Activated naive CD4-positive, alpha-beta T cell treated with anti-CD3 and anti-CD28 coated beads, Interleukin-2, amount 10 ng/mL, durations not matched to agents 7 days and 5 days (primary cell): ENCODE data around the gene ABHD17C.
"Not testable (repeated sequence)": the region's sequence is repeated elsewhere in the genome, so short reads cannot be mapped to it uniquely, and the experiment has no call there.

Experiments
- CTCF ChIA-PET: fragments of 350-600 bp; sonication (Branson Sonifier 250); formaldehyde crosslinking; loops from one replicate; lab custom pipeline; 2021; ENCODE audit warnings: antibody characterized with exemption; lab: Charles Lee
- DNase-seq: peaks from one replicate; pipeline ENCODE4 v3.0.0-alpha.2; 2020
- H3K27ac Mint-ChIP-seq: one replicate; pipeline ENCODE4 v1.8.0; 2021; ENCODE audit warnings: mild to moderate bottlenecking, moderate library complexity, mixed read lengths
- H3K27me3 Mint-ChIP-seq: one replicate; pipeline ENCODE4 v1.8.0; 2021; ENCODE audit warnings: mild to moderate bottlenecking, mixed read lengths
- H3K36me3 Mint-ChIP-seq: one replicate; pipeline ENCODE4 v1.8.0; 2021; ENCODE audit warnings: mixed read lengths
- H3K4me1 Mint-ChIP-seq: one replicate; pipeline ENCODE4 v1.8.0; 2021; ENCODE audit warnings: mixed read lengths
- H3K4me3 Mint-ChIP-seq: one replicate; pipeline ENCODE4 v1.8.0; 2021; ENCODE audit warnings: mild to moderate bottlenecking, moderate library complexity, mixed read lengths
- H3K9me3 Mint-ChIP-seq: one replicate; pipeline ENCODE4 v1.8.0; 2021; ENCODE audit warnings: mixed read lengths

ABHD17C gene

GRCh38 chr15:80695099-80695910 lies at the start of gene ABHD17C:
Gene ABHD17C (plus strand): TSS chr15:80695310. CDS start chr15:80695430, 120 bp downstream.
- CTCF ChIA-PET, result interaction anchor here (0.8 to 1.6 kb wide), 2 partner anchors 81 to 82 kb away, joined by 3 to 8 read pairs; no protein-coding TSS in a partner anchor
- Mint-ChIP-seq H3K27ac (no peak within 1 kb of the TSS), H3K4me3 (peak within 1 kb of the TSS; percentile 89), H3K9me3 (no peaks in the 10 kb centered on the region), H3K36me3 (no peaks in the 10 kb centered on the region), H3K4me1 (peaks cover 19% of the 10 kb centered on the region), H3K27me3 (peaks cover 42% of the 10 kb centered on the region)
- peak; percentile 59 for DNase-seq

- Mint-ChIP-seq H3K27me3 (peaks cover 9% of the 10 kb centered on the region), H3K4me3 (no peak overlapping the region), H3K36me3 (no peaks in the 10 kb centered on the region), H3K27ac (no peak overlapping the region), H3K4me1 (peaks cover 3% of the 10 kb centered on the region), H3K9me3 (peaks cover 13% of the 10 kb centered on the region)
- DNase-seq, result no peak
- CTCF ChIA-PET, result interaction anchor here (0.7 kb wide), 1 partner anchor 353 kb away, joined by 3 read pairs; no protein-coding TSS in a partner anchor
Observed at GRCh38 chr15:80645494-80646065, 49.5 kb upstream of the ABHD17C start.

- CTCF ChIA-PET, H3K27ac Mint-ChIP-seq, DNase-seq, H3K4me3 Mint-ChIP-seq, H3K36me3 Mint-ChIP-seq, H3K4me1 Mint-ChIP-seq: not testable (repeated sequence)
- H3K27me3 Mint-ChIP-seq, result peaks cover 14% of the 10 kb centered on the region
- H3K9me3 Mint-ChIP-seq, result peaks cover 13% of the 10 kb centered on the region
Observed at GRCh38 chr15:80647424-80647823, 47.7 kb upstream of the ABHD17C start.

GRCh38 chr15:80654299-80654698 lies 40.8 kb upstream of the ABHD17C start:
- Mint-ChIP-seq H3K27me3 (peaks cover 9% of the 10 kb centered on the region), H3K4me3 (no peak overlapping the region), H3K4me1 (no peaks in the 10 kb centered on the region), H3K27ac (no peak overlapping the region), H3K9me3 (peaks cover 4% of the 10 kb centered on the region), H3K36me3 (no peaks in the 10 kb centered on the region)
- no peak for DNase-seq
- CTCF ChIA-PET, result no interaction called here

GRCh38 chr15:80659375-80659774 lies 35.7 kb upstream of the ABHD17C start:
- peaks cover 9% of the 10 kb centered on the region for H3K27me3 Mint-ChIP-seq
- CTCF ChIA-PET, result interaction anchor here (0.6 kb wide), 1 partner anchor 431 kb away, joined by 3 read pairs; no protein-coding TSS in a partner anchor
- no peak overlapping the region for H3K27ac Mint-ChIP-seq

GRCh38 chr15:80660119-80660518 lies 35.0 kb upstream of the ABHD17C start:
- Mint-ChIP-seq H3K4me3 (no peak overlapping the region), H3K9me3 (no peaks in the 10 kb centered on the region), H3K36me3 (no peaks in the 10 kb centered on the region), H3K4me1 (no peaks in the 10 kb centered on the region), H3K27ac (no peak overlapping the region), H3K27me3 (peaks cover 8% of the 10 kb centered on the region)
- no peak for DNase-seq
- CTCF ChIA-PET, result no interaction called here

More at GRCh38 chr15:80659375-80659774, 35.7 kb upstream of the ABHD17C start:
- Mint-ChIP-seq H3K4me1 (no peaks in the 10 kb centered on the region), H3K9me3 (no peaks in the 10 kb centered on the region), H3K4me3 (no peak overlapping the region), H3K36me3 (no peaks in the 10 kb centered on the region)
- DNase-seq, result no peak

- Mint-ChIP-seq H3K36me3 (no peaks in the 10 kb centered on the region), H3K27me3 (peaks cover 8% of the 10 kb centered on the region), H3K27ac (no peak overlapping the region), H3K4me3 (no peak overlapping the region), H3K4me1 (no peaks in the 10 kb centered on the region), H3K9me3 (no peaks in the 10 kb centered on the region)
- CTCF ChIA-PET, result no interaction called here
- no peak for DNase-seq
Observed at GRCh38 chr15:80662129-80662528, 33.0 kb upstream of the ABHD17C start.

- Mint-ChIP-seq H3K4me1 (no peaks in the 10 kb centered on the region), H3K4me3 (no peak overlapping the region), H3K27me3 (peaks cover 8% of the 10 kb centered on the region), H3K27ac (no peak overlapping the region), H3K36me3 (no peaks in the 10 kb centered on the region), H3K9me3 (no peaks in the 10 kb centered on the region)
- CTCF ChIA-PET, result no interaction called here
- DNase-seq, result no peak
Observed at GRCh38 chr15:80662757-80663553, 32.2 kb upstream of the ABHD17C start.

GRCh38 chr15:80665151-80665550 lies 30.0 kb upstream of the ABHD17C start:
- CTCF ChIA-PET, result no interaction called here
- H3K27ac Mint-ChIP-seq, result no peak overlapping the region
- H3K4me1 Mint-ChIP-seq, result no peaks in the 10 kb centered on the region
- no peaks in the 10 kb centered on the region for H3K9me3 Mint-ChIP-seq
- H3K4me3 Mint-ChIP-seq, result no peak overlapping the region
- peaks cover 6% of the 10 kb centered on the region for H3K27me3 Mint-ChIP-seq
- H3K36me3 Mint-ChIP-seq, result no peaks in the 10 kb centered on the region
- DNase-seq, result no peak

- DNase-seq, result no peak
Observed at GRCh38 chr15:80667936-80668335, 27.2 kb upstream of the ABHD17C start.

GRCh38 chr15:80668546-80669236 lies 26.4 kb upstream of the ABHD17C start:
- CTCF ChIA-PET, result interaction anchor here (0.5 kb wide), 1 partner anchor 357 kb away, joined by 3 read pairs; no protein-coding TSS in a partner anchor
- no peak overlapping the region for H3K4me3 Mint-ChIP-seq
- no peaks in the 10 kb centered on the region for H3K36me3 Mint-ChIP-seq
- H3K4me1 Mint-ChIP-seq, result no peaks in the 10 kb centered on the region
- H3K27me3 Mint-ChIP-seq, result peaks cover 8% of the 10 kb centered on the region
- DNase-seq, result no peak
- no peak overlapping the region for H3K27ac Mint-ChIP-seq
- H3K9me3 Mint-ChIP-seq, result no peaks in the 10 kb centered on the region

More at GRCh38 chr15:80667936-80668335, 27.2 kb upstream of the ABHD17C start:
- no peaks in the 10 kb centered on the region for H3K9me3 Mint-ChIP-seq
- H3K27ac Mint-ChIP-seq, result no peak overlapping the region
- CTCF ChIA-PET, result no interaction called here
- H3K27me3 Mint-ChIP-seq, result peaks cover 7% of the 10 kb centered on the region
- H3K4me1 Mint-ChIP-seq, result no peaks in the 10 kb centered on the region
- H3K36me3 Mint-ChIP-seq, result no peaks in the 10 kb centered on the region
- no peak overlapping the region for H3K4me3 Mint-ChIP-seq

GRCh38 chr15:80669663-80670273 lies 25.3 kb upstream of the ABHD17C start:
- no peaks in the 10 kb centered on the region for H3K36me3 Mint-ChIP-seq
- no peaks in the 10 kb centered on the region for H3K4me1 Mint-ChIP-seq
- DNase-seq, result no peak
- peaks cover 11% of the 10 kb centered on the region for H3K27me3 Mint-ChIP-seq
- no peaks in the 10 kb centered on the region for H3K9me3 Mint-ChIP-seq
- CTCF ChIA-PET, result no interaction called here
- no peak overlapping the region for H3K27ac Mint-ChIP-seq
- no peak overlapping the region for H3K4me3 Mint-ChIP-seq

GRCh38 chr15:80673561-80674244 lies 21.4 kb upstream of the ABHD17C start:
- no peak for DNase-seq
- peaks cover 20% of the 10 kb centered on the region for H3K27me3 Mint-ChIP-seq
- H3K4me3 Mint-ChIP-seq, result no peak overlapping the region
- H3K36me3 Mint-ChIP-seq, result no peaks in the 10 kb centered on the region
- CTCF ChIA-PET, result no interaction called here
- H3K27ac Mint-ChIP-seq, result no peak overlapping the region
- no peaks in the 10 kb centered on the region for H3K4me1 Mint-ChIP-seq
- H3K9me3 Mint-ChIP-seq, result no peaks in the 10 kb centered on the region
